Lower lobe of right lung (tissue), 2 donors: ENCODE measurements around the gene PALLD. TPM values are rescaled to one million over a fixed set of nuclear protein-coding genes. Genes with fewer than 3 reads are reported as not detected.

Source experiments
- ATAC-seq, 2 donors: fragments of 200-7000 bp; cut with Tn5 transposase; one replicate each; pipeline ENCODE4 v1.9.1; 2020 to 2022; ENCODE audit warnings: mild to moderate bottlenecking in 2 of 2, moderate library complexity in 2 of 2
- DNase-seq: peaks from one replicate; pipeline ENCODE4 v3.0.0-alpha.2; 2020
- H3K27ac ChIP-seq: fragments of 200-600 bp; one replicate; pipeline ENCODE4 v1.8.0; 2022
- H3K27me3 ChIP-seq: fragments of 200-600 bp; one replicate; pipeline ENCODE4 v1.8.0; 2022; ENCODE audit warnings: low read depth
- H3K36me3 ChIP-seq: fragments of 200-600 bp; one replicate; pipeline ENCODE4 v1.8.0; 2022; ENCODE audit warnings: mild to moderate bottlenecking
- H3K4me1 ChIP-seq: fragments of 200-600 bp; one replicate; pipeline ENCODE4 v1.8.0; 2022
- H3K4me3 ChIP-seq: fragments of 200-600 bp; one replicate; pipeline ENCODE4 v1.8.0; 2022; ENCODE audit warnings: mild to moderate bottlenecking
- H3K9me3 ChIP-seq: fragments of 200-600 bp; one replicate; pipeline ENCODE4 v1.8.0; 2022
- CTCF ChIP-seq: fragments of 200-600 bp; IDR thresholded peaks from one replicate; pipeline ENCODE4 v1.8.0; 2022; ENCODE audit warnings: antibody characterized with exemption, mild to moderate bottlenecking
- intact Hi-C: fragments of 100-400 bp; cut with DNase I; formaldehyde crosslinking; loops from one replicate; pipeline ENCODE4 v1.11.0; 2022
- total RNA-seq: library from RNA; stranded (reverse); fragmentation: NEBNext Ultra II Directional; extraction: Animal tissue kit (Norgen Biotek cat#: 25700); gene quantifications from one replicate; pipeline ENCODE4 v1.2.1, GENCODE V29; 2021
- donor health status: DM: no; HTN: yes; CAD: no; lungs with severe emphysema.

PALLD gene
- total RNA-seq, 1 donor from 2014 or later: 91.9 TPM

GRCh38 chr4:168867128-168867527 lies 370.3 kb downstream of the PALLD start:
- ATAC-seq (no peak), DNase-seq (no peak)
- Histone ChIP-seq H3K4me3 (no peak overlapping the region), H3K36me3 (no peaks in the 10 kb centered on the region), H3K27ac (no peak overlapping the region), H3K9me3 (no peaks in the 10 kb centered on the region), H3K4me1 (peaks cover 7% of the 10 kb centered on the region), H3K27me3 (no peaks in the 10 kb centered on the region)
- TF ChIP-seq CTCF: no peak
- intact Hi-C loops: no loop called here

- no peak for TF ChIP-seq CTCF
- intact Hi-C loops: no loop called here
- H3K27me3 ChIP-seq: no peaks in the 10 kb centered on the region
- ATAC-seq (no peak), DNase-seq (no peak)
- no peak overlapping the region for H3K27ac ChIP-seq
- H3K9me3 ChIP-seq: no peaks in the 10 kb centered on the region
- H3K36me3 ChIP-seq: no peaks in the 10 kb centered on the region
- no peak overlapping the region for H3K4me3 ChIP-seq
- H3K4me1 ChIP-seq: peaks cover 7% of the 10 kb centered on the region
Measured at GRCh38 chr4:168868044-168868781, 371.4 kb downstream of the PALLD start.

- no peak overlapping the region for H3K4me3 ChIP-seq
- no peak for ATAC-seq
- DNase-seq: no peak
- no peaks in the 10 kb centered on the region for H3K27me3 ChIP-seq
- H3K36me3 ChIP-seq: no peaks in the 10 kb centered on the region
- no peak overlapping the region for H3K27ac ChIP-seq
- H3K4me1 ChIP-seq: peaks cover 7% of the 10 kb centered on the region
- TF ChIP-seq CTCF: no peak
- H3K9me3 ChIP-seq: no peaks in the 10 kb centered on the region
- intact Hi-C loops: no loop called here
Measured at GRCh38 chr4:168868802-168869201, 371.9 kb downstream of the PALLD start.

- Histone ChIP-seq H3K36me3 (no peaks in the 10 kb centered on the region), H3K27ac (no peak overlapping the region), H3K4me1 (peaks cover 4% of the 10 kb centered on the region), H3K4me3 (no peak overlapping the region), H3K9me3 (no peaks in the 10 kb centered on the region), H3K27me3 (no peaks in the 10 kb centered on the region)
- DNase-seq: no peak
- no peak for ATAC-seq
- TF ChIP-seq CTCF: no peak
- intact Hi-C loops: no loop called here
Measured at GRCh38 chr4:168870004-168870403, 373.2 kb downstream of the PALLD start.

GRCh38 chr4:168871632-168872031 lies 374.8 kb downstream of the PALLD start:
- ATAC-seq (no peak), DNase-seq (no peak)
- TF ChIP-seq CTCF: no peak
- peaks cover 8% of the 10 kb centered on the region for H3K4me1 ChIP-seq
- H3K27me3 ChIP-seq: no peaks in the 10 kb centered on the region
- H3K27ac ChIP-seq: no peak overlapping the region
- H3K36me3 ChIP-seq: no peaks in the 10 kb centered on the region
- no peaks in the 10 kb centered on the region for H3K9me3 ChIP-seq
- intact Hi-C loops: no loop called here
- H3K4me3 ChIP-seq: no peak overlapping the region
